GM06990 (cell line): Measurements from ENCODE around the gene FREY1.

ENCODE experiments used
- DNase-seq: peaks from one replicate; pipeline ENCODE4 v3.0.0-alpha.2; 2011; ENCODE audit not compliant: insufficient read length; ENCODE audit errors: extremely low read depth
- H3K27me3 ChIP-seq: replicated peaks from 2 replicates; pipeline ENCODE4 v1.6.0; 2011; ENCODE audit warnings: low read length; ENCODE audit not compliant: control insufficient read depth, insufficient read depth
- H3K36me3 ChIP-seq: 2 replicates; pipeline ENCODE4 v1.5.1; 2011; ENCODE audit warnings: low read length; ENCODE audit not compliant: control insufficient read depth, insufficient read depth
- H3K4me3 ChIP-seq: replicated peaks from 2 replicates; pipeline ENCODE4 v1.5.1; 2011; ENCODE audit warnings: low read depth, mild to moderate bottlenecking, control low read depth, low read length
- CTCF ChIP-seq: IDR thresholded peaks from 2 replicates; pipeline ENCODE4 v1.5.1; 2011; ENCODE audit warnings: low read length, control low read depth, mild to moderate bottlenecking, inconsistent platforms; ENCODE audit not compliant: insufficient read depth, poor library complexity, severe bottlenecking

FREY1 gene

GRCh38 chr11:45915446-45915845 is 8.4 kb upstream of the FREY1 start:
- Histone ChIP-seq H3K27me3 (no peaks in the 10 kb centered on the region), H3K4me3 (no peak overlapping the region), H3K36me3 (peaks cover 31% of the 10 kb centered on the region)
- no peak for DNase-seq
- TF ChIP-seq CTCF = no peak

DNA sequence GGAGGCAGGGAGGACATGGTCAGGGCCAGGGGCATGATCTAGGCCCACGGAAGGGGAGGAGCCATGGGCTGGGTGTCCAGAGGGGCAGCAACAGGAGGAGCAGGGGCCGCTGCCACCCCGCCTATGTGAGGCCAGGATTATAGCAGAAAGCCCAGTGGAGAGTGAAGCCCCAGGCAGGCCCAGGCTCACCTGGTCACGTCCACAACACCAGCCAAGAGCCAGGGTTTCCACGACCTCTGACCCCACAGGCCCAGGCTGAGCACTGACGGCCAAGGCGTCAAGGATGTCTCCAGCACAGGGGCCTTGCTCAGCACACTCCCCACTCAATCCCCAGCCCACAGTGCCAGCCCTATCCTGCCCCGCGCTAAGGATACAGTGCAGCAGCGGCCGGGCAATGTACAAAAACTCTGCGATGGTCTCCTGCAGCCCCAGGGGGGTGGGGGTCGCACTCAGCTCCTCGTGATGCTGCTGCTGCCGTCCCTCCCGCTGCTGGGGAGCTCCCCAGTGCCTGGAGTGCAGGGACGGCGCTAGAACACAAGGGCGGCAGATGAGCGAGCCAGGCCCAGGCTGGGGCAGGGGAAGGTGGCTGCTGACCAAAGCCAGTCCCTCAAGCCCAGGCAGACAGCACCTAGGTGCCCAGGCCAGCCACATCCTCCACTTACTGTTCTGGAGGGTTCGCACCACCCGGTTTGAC is 7.0 kb upstream of the FREY1 start:
- Histone ChIP-seq H3K36me3 (peaks cover 43% of the 10 kb centered on the region), H3K27me3 (no peaks in the 10 kb centered on the region), H3K4me3 (no peak overlapping the region)
- no peak for TF ChIP-seq CTCF
- no peak for DNase-seq

- peaks cover 44% of the 10 kb centered on the region for H3K36me3 ChIP-seq
- no peak for TF ChIP-seq CTCF
- H3K27me3 ChIP-seq = no peaks in the 10 kb centered on the region
- no peak overlapping the region for H3K4me3 ChIP-seq
- DNase-seq = no peak
Measured at GRCh38 chr11:45913514-45913913, 6.4 kb upstream of the FREY1 start.

DNA sequence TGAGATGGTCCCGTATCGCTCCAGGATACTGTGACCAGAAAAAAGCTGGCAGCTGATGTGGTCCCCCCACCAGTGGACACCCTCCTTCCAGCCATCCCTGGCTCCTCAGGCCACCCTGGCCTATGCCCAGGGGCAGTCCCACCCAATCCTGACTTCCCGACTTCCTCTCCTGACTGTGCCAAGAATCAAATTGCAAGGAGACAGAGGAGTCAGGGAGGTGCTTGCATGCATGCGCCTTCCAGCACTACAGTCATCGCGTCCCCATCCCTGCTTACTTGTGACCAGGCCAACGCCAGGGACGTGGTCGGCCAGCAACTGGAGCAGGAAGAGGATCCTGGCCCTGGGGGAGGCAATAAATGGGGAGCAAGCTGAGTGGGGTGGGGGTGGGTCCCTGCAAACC is 3.6 kb upstream of the FREY1 start:
- Histone ChIP-seq H3K4me3 (no peak overlapping the region), H3K36me3 (peaks cover 44% of the 10 kb centered on the region), H3K27me3 (no peaks in the 10 kb centered on the region)
- no peak for DNase-seq
- TF ChIP-seq CTCF = no peak

GRCh38 chr11:45909594-45910475 is 2.8 kb upstream of the FREY1 start:
- Histone ChIP-seq H3K36me3 (peaks cover 38% of the 10 kb centered on the region), H3K4me3 (no peak overlapping the region), H3K27me3 (no peaks in the 10 kb centered on the region)
- no peak for TF ChIP-seq CTCF
- DNase-seq = no peak
